ENCODE measurements around the gene CHRNB2.
A peak's percentile ranks its signal among the peaks of the same experiment; 100 is the strongest.

Gene CHRNB2

DNA sequence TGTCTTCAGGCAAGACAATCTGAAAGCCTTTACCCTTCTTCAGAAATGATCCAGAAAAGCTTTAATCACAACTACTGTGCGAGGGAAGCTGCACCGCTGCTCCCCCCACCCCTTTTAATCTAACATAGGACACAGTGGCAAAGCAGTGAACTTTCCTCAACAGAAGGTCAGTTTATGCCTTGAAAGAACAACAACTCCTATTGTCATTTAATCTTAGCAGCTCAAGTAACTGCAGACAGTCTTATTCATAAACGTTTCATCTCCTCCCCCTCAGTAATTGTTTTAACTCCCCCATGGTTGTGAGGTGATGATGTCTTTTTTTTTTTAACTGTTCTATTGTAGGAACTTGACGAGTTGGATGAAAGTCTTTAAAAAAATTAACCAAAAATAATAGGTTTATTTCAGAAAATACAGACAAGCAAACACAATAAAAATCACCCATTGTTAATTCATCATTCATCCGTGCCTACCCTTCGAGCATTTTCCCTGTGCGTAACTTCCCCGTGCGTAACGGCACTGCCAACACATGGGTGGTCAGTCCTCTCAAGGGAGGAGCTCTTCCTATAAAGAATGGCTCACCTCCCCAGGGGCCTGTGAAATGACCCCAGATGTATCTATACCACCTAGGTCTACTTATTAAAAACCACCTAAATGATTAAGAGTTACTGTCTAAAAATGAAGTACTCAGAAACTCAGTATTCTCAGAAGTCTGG lies 43.7 kb downstream of the CHRNB2 start:
- DNase-seq, result no peak

DNA sequence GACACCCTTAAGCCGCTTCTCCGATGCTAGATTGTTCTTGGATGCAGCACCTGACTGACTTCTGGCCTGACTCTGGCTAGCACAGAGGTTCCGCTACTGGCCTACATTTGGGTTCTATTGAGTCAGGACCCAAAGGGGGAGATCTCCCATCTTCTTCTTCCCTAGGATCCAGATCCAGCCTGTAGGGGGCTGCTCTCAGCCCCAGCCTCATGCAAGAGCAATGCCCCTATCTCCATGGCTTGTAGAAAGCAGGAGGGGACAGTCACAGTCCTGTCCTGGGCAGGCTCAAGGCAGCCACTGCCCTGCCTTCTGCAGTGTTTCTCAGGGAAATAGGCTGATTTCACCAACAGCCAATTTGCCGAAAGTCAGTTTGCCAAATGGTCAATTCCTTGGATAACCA lies 46.7 kb downstream of the CHRNB2 start:
- DNase-seq, result no peak

DNA sequence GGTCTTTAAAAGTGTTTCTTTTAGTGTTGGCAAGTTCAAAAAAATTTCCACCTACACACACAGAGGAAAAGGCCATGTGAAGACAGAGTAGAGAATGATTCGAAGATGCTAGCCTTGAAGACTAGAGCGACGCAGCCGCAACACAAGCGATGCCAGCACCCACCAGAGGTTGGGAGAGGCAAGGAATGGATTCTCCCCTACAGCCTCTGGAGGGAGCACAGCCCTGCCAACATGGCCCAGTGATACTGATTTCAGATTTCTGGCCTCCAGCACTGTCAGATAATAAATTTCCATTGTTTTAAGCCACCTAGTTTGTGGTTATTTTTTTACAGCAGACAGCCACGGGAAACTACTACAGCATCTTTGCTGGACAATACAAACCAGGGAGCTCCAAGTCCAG lies 47.3 kb downstream of the CHRNB2 start:
- DNase-seq, result no peak

DNA sequence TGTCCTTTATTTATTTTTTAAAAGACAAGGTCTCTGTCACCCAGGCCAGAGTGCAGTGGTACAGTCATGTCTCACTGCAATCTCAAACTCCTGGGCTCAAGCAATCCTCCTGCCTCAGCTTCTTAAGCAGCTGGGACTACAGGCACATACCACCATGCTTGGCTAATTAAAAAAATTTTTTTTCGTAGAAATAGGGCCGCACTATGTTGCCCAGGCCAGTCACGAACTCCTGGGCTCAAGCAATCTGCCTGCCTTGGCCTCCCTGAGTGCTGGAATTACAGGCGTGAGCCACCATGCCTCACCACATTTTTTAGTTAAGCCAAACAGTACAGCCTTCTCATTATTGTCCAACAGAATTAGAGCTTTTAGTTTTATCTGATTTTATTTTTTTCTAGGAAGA lies 47.8 kb downstream of the CHRNB2 start:
- DNase-seq, result no peak

DNA sequence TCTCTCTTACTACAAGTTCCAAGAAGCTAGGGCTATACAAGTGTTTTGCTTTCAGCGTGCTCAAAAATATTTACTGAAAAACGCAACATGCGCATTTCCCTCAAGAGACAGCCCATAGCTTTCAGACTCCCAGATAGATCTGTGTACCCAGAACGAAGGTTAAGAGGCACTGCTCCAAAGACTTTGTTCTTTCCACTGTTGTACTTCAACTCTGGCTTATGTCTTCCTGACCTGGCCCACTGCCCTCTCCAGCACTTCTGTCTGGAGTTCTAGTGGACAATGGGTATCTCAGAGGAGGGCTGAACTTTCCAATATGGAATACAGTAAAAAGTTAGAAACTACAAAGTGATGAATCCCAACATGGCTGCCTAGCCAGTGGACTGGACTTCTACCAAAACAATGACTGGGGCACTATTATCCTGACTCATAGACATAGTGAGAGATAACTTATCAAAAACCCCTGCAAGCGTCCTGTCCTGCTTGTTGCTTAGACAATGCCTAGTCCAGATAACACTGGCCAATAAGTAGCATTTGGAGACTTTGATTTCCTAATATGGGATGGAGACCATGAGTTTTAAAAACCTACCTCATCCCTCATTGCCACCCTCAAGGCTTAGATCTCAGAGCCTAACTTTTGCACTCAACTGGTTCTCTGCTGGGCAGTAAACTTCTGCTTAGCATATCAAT lies 49.2 kb downstream of the CHRNB2 start:
- DNase-seq, result no peak

DNA sequence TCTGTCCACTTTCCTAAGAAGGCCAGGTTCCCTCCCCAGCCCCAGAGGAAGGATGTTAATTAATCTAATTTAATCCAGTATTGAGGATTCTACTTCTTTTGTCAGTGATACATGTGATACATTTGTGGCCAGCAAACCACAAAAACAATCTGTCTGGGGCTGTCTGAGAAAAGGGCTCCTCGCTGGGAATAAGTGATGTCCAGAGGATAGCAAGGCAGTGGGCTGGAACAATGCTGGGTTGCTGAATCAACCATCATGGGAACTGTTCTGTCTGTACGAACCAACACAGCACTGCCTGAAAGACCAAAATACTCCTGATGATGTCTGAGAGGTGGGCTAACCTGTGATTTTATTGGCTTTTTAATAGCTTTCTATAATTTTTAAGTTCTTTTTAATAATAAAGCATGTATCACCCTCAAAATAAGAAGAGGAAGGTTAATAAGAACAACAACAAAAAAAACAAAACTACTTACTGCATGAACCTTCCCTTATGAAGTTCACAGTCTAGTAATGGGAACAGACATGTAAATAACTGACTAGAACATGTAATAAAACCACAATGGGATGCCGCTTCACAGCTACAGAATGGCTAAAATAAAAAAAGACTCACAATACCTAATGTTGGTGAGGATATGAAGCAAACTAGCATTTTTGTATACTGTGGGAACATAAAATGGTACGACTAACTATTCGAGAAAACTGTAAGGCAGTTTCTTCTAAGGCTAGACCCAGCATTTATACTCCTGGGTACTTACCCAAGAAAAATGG lies 51.8 kb downstream of the CHRNB2 start:
- DNase-seq, result no peak

DNA sequence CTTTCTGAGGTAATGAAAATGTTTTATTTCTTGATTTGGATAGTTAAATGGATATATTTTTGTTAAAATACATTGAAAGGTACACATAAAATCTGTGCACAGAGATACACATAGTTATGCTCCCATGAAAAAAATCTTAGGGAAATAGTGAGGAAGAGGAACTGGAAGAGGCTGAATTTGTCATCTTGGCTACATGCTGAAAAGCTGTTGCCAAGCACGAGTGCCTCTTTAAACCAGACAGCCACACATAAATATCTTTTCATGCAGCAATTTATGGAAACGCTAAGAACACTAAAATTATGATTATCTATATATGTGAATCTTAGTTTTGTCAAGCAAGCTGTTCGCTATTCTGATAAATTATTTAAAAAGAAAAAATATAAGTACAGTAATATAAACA lies 53.2 kb downstream of the CHRNB2 start:
- no peak for DNase-seq

DNA sequence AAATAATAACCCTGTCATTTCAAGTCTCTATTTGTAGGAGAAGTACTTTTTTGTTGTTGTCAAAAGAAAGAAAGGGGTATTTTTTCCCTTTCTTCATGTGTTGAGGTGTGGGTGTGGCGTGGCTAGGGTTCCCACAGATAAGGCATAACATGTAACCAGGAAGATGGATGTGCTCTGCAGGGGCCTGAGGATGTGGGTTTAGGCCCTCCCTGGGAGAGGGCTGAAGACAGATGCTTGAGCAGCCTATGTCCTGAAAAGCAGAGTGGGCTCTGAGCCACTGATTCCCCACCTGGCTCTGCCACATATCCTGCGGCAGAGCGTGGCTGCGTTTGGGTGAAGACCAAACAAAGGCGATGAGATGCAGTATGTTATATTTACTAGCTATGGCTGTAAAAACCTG lies 54.3 kb downstream of the CHRNB2 start:
- DNase-seq, result no peak

DNA sequence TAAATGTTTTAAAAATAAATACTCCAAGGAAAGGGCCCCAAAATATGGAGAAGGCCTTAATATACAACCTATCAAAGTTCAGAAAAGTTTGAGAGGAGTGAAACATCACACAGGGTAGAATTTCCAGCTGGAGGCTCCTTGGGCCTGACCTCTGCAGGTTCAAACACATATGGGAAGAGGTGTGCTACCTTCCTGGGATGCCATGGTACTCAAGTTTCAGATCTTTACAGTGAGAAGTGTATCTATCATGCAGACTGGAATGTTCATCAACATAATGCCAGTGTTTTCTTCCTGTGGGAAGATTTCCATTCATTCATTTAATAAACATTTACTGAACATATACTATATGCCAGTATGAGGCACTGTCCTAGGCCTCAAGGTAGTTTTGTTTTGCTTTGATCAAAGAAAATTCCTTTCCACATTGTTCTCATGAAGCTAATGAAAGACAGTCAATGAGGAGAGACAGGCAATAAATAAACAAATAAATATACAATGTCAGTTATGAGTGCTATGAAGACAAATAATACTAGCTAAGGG lies 55.0 kb downstream of the CHRNB2 start:
- no peak for DNase-seq

DNA sequence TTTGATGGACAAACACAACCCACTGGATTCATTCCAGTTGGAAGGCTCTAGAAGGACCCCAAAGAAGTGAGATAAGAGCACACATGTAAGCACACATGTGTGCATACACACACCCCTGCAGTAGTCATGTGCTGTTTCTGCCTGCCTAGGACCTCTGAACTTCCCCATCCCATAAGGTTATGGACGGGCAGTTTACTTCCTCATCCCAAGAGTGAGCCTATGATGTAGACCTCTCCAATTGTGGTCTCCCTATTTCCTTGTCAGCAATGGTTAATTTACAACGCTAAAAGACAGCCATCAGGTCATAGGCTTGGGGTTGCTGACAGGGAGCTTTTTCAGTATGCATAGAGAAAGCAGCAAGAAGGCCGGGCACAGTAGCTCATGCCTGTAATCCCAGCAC lies 55.8 kb downstream of the CHRNB2 start:
- DNase-seq, result no peak

DNA sequence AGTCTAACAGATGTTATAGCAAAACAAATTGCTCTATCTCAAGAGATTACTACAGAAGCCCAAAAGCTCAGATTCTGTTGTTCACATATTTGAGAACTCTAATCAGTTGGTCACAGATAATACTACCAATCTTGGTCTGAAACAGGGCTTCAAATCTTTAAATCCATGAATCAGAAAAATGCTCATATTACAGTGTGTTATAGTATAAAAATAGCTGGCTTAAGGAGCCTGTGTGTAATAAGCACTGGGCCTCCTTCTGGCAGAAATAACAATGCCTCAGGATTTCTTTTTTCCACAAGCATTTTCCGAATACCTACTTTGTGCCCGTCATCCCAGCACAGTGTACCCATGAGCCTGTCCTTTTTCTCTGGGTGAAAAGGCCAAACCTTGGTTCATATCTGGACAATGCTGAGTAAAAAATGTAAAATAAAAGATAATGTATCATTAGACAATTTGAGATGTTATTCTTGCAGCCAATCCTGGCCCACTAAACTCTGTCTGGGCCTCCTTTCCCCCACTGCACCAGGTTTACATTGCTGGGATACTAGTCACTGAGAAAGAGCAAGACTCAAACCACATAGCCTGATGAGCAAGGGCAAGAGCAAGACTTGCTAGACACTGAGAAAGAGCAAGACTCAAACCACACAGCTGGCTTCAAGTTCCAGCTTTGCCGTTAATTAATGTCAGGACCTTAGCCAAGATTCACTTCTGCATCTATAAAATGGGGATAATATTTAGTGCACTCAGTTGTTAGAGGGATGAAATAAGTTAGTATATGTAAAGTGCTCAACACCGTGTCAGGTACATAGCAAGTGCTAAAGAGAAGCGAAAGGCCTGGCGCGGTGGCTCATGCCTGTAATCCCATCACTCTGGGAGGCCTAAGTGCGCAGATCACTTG lies 57.4 kb downstream of the CHRNB2 start:
- DNase-seq, result no peak

DNA sequence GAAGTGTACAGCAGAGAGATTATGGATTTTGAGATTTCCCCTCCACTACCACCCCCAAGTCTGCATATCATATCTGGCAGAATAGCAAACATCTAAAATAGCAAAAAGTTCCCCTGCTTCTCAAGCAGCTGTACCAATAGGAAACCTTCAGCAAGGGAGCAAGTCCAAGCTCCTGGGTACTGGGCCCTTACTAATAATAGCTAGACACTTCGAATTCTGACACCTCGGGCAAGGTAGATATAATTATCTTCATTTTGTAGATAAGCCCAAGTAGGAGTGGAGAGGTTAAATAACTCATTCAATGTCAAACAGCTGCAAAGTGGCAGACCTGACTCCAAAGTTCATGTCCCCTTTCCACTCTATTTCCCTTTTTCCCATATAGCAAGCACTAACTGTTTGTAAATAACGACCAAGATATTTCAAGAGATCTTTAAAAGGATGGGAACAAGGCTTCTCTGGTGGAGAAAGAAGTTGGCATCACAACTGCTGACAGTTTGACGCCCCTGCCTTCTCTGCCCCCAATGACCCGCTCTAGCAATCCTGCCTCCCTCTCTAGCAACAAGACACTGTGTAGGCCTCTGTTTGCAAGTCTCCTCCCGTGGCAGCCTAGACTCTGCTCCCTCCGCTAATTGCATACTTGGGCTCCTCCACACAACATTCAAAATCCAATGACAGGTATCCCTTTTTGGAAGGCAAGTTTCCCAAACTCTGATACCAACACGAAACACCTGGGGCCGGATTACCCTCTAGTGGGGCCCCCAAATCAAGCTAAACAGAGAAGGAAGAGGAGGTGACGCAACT lies 59.1 kb downstream of the CHRNB2 start:
- peak in 1 of 2 experiments; percentile 59 for DNase-seq

DNA sequence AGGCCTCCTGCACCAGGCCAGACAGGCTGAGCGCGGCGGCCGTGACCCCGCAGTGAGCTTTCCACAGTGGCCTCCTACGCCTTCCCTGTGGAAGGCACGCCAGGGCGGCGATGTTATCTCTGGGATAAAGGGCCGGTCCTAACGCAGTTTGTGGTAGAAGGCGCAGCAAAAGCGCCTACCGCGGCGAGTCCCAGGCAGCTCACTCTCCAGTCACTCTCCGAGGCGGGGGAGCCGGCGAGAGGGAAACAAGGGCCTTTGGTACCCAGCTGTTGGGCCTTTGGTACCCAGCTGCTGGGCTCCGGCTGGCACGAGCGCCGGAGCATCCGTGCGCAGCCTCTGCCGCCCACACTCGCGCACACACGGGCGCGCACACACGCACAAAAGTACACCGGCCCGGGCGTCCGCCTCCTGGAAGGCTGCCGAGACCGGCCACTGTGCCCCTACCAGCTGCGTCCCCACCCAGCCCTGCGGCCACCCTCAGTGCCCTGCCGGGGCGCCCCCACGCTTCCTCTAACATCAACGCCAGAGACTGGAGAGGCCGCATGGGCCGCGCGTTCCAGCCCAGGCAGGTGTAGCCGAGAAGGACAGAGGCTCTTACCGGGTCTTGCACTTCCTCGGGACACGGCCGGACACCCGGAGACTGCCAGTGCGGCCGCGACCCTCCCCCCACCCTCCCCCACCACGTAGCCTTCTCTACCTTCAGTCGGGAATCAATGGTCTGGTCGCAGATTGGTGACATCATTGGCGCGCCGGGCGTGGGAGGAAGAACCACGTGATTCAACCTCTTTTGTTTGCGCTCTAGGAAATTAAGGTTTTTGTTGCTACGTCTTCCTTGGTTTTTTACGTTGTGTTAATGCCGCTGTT lies 59.9 kb downstream of the CHRNB2 start:
- DNase-seq, result peak; percentile 97 to 98

DNA sequence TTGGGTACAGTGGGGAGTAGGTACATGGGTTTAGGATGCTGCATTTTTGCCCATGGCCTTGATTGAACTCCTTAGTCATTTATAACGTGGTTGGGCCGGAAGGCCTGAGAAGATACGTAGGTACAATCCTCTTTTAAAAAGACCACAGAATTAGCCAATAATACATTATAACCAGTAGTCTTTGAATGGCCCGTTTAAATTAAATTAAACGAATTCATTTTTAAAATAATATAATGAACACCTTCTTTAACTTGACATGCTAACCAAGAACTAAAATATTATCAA lies 60.5 kb downstream of the CHRNB2 start:
- no peak for DNase-seq

DNA sequence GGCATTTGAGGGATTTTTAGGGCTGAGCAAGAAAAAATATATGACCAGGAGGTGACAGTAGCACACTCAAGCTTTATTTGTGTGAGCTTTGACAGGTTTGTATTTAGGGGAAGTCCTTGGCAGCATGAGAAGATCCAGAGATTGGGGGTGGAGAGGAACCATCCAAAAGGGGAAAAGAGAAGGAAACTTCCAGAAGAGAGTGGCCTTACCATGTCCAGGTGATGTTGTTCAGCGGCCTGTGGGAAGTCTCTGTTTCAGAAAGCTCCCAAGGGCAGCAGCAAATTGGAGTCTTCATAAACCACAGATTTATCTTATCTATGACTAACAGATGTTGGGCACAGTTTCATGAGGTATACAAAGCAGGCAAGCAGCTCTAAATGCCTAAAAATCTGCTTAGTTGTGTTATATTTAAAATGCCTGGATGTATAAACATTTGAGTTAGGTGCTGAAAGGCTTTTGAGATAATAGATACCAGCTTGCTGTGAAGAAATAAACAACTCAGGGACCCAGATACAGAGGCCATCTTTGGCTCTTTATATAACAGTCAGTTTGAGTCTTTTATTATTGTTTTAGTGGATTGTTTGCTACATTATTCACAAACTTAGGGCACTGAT lies 61.6 kb downstream of the CHRNB2 start:
- DNase-seq, result no peak

Measured in activated T-cell treated with anti-CD3 and anti-CD28 coated beads, Interleukin-2, amount 50 U/mL, for 48 hours (primary cell).